Measurements from ENCODE around the gene STX18.

STX18 gene

DNA sequence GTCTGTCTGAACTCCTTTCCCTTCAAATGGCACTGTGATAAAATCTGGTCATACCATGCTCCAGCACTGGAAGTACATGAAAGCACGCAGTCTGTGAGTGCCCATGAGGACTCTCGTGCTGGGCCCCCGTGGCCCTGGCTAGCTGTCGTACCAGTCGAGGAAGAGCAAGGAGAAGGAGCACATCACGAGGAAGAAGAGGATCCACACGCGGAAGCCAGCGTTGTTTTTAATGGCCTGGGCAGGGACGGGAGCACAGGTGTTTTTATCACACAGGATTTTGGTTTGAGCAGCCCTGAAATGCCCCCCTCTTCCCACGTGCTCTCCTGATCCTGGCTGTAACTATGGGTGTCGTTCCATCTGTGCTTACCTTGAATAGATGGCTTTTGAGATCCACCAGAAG, 122.0 kb downstream of the STX18 start:
- no peak for DNase-seq (ENCODE audit: low read depth in 2 of 2)

GRCh38 chr4:4418676-4419390, 123.0 kb downstream of the STX18 start:
- no peak for DNase-seq (ENCODE audit: low read depth in 2 of 2)

GRCh38 chr4:4417886-4418285, 124.0 kb downstream of the STX18 start:
- no peak for DNase-seq (ENCODE audit: low read depth in 2 of 2)

GRCh38 chr4:4416981-4417380, 124.9 kb downstream of the STX18 start:
- no peak for DNase-seq (ENCODE audit: low read depth in 2 of 2)

- no peak for DNase-seq (ENCODE audit: low read depth in 2 of 2)
These were observed 125.7 kb downstream of the STX18 start for GRCh38 chr4:4415806-4416805.

DNA sequence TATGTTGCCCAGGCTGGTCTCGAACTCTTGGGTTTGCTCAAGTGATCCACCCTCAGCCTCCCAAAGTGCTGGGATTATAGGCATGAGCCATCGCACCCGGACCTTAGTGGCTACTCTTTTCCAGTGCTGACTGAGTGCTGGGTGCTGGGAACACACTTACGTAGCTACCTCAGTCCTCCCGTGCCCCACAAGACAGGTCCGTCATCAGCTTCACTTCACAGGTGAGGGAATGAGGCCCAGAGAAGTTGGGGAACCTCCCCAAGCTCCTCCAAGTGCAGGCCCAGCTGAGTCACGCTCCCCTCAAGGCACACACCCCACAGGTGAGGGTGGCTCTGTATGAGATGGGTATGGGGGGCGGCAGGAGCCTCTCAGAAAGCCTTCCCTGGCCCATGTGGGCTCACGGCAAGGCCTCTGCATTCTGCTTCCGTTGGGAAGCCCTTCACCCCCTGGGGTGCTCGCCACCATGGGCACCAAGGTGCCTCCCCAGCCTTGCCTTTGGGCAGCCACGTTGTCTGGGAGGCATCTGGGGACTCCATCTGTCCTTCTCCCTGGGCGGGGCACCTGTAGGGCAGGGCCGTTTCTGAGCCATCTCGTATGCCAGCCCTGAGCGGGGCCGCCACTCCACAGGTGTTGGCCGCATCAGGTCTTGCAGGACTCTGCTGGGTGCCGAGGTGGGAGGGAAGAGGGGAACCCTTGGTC, 126.6 kb downstream of the STX18 start:
- DNase-seq (ENCODE audit: low read depth in 2 of 2), result no peak

DNA sequence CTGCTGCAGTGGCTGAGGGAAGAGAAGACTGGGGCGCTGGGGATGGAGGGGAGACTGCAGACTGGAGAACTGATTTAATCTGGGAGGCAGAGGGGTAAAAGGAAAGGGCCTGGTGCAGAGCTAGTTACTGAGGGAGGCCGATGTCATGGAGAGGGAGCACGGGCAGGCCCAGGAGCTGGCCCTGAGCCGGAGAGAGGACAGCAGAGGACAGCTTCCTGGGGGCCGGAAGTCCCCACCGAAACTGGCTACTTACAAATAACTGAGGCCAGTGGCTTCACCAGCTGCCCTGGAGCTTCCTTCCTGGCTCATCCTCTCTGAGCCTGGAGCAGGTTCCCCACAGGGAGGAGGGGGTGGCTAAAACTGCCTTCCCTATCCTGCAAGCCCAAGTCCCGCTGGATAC, 128.0 kb downstream of the STX18 start:
- no peak for DNase-seq (ENCODE audit: low read depth in 2 of 2)

GRCh38 chr4:4413373-4413725, 128.5 kb downstream of the STX18 start:
- DNase-seq (ENCODE audit: low read depth in 2 of 2), result no peak

DNA sequence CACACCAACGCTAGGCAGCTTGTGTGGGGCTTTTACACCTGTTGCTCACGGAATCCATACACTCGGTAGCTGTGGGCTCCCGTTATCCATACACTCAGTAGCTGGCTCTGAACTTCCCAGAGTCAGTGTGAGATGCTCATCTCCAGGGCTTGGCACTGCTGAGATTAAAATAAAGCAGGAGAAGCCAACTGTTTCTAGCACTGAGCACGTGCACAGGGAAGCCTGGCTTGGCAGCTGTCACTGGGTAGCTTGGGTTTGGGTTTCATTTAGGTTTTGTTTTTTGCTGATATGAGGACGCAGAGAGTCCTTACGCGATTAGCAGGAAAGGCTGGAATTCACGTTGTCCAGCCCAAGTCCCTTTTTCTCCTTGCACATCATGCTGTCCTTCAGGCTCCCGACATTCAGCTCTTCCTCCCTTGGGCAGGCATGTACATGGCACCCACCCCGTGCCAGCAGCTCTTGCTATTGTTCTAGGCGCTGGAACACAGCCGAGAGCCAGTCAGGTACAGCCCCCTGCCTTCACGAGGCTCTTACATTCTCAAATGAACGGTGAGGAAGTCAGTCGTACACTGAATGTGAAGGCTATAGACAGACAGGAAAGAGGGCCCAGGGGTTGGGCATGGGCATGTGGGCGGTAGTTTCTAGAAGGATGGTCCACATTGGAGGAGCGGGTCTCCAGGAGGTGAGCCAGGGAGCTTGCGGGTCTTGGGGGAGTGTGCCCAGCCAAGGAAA, 129.0 kb downstream of the STX18 start:
- no peak for DNase-seq (ENCODE audit: low read depth in 2 of 2)

GRCh38 chr4:4411906-4412305, 129.9 kb downstream of the STX18 start:
- no peak for DNase-seq (ENCODE audit: low read depth in 2 of 2)

GRCh38 chr4:4410271-4410670, 131.6 kb downstream of the STX18 start:
- no peak for DNase-seq (ENCODE audit: low read depth in 2 of 2)

DNA sequence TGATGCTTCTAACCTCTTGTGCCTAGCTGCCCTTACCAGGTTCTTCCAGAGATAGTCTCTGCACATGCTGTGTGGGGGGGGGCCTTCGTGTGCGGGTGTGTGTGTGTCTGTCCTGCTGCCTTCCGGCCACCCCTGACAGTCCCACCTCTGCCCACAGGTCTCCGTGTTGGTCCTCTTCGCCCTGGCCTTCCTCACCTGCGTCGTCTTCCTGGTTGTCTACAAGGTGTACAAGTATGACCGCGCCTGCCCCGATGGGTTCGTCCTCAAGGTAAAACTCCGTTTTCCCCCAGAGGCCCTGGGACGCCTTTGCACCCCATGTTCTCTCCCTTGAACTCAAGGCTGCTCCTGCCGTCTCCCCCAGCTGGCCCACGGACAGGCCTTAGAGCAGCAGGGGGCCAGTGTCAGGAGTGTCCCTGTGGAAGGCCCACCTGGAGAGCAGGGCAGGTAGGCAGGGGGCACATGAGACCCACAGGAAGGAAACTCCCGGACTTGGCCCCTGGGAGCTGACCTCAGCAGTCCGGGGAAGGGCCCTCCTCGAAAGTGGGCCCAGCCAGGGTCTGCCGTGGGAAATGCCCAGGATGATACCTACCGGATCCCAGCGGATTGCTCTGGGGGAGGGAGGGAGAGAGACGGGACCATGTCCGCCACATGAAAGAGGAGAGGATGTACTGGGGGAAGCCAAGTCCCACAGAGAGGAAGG, 132.3 kb downstream of the STX18 start:
- DNase-seq (ENCODE audit: low read depth in 2 of 2), result no peak

GRCh38 chr4:4408576-4409335, 133.1 kb downstream of the STX18 start:
- DNase-seq (ENCODE audit: low read depth in 2 of 2), result no peak

DNA sequence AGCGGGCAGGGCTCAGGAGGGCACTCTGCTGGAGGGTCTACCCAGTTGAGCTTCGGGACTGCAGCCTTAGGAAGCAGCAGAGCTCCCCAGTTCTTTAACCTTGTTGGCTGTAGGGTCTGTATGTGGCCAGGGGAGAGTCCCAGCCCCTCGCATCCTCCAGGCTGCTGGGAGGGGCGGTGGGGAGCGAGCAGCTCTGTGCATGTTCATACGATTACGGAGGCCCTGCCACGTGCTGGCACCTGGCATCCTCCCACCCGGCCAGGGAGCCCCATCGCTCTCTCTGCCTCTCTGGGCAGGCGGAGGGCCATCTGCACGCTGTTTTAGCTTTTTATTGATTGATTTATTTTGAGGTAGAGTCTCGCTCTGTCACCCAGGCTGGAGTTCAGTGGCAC, 133.7 kb downstream of the STX18 start:
- no peak for DNase-seq (ENCODE audit: low read depth in 2 of 2)

GRCh38 chr4:4407299-4408131, 134.3 kb downstream of the STX18 start:
- DNase-seq (ENCODE audit: low read depth in 2 of 2), result no peak

GRCh38 chr4:4406455-4407298, 135.2 kb downstream of the STX18 start:
- DNase-seq (ENCODE audit: low read depth in 2 of 2), result no peak

- no peak for DNase-seq (ENCODE audit: low read depth in 2 of 2)
These were observed 136.4 kb downstream of the STX18 start for GRCh38 chr4:4405358-4405962.

DNA sequence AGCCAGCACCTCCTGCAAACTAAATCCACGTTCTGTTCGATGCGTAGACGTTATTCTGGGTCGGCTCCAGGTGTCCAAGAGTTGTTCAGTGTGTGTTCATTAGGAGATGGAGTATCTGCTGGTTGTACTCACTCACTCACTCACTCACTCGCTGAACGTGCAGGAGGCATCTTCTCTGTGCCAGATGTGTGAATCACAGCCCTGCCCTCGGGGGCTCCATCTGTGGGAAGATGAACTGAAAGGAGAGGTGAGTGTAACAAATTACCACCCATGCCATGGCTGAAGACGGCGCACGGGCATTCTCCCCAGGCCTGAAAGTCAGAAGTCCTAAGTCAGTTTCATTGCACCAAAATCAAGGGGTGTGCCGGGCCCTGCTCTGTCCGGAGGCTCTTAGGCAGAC, 138.9 kb downstream of the STX18 start:
- no peak for DNase-seq (ENCODE audit: low read depth in 2 of 2)

Data from stimulated activated CD4-positive, alpha-beta T cell treated with anti-CD3 and anti-CD28 coated beads, Interleukin-4, amount 100 ng/mL, for 48 hours (primary cell).